Limb (tissue), 2 donors: ENCODE measurements around the gene NRXN3.

ENCODE experiments used
- DNase-seq, 2 donors: peaks; one replicate each; pipeline ENCODE4 v3.0.0-alpha.2; 2016; ENCODE audit errors: extremely low spot score in 2 of 2

The NRXN3 gene

GRCh38 chr14:79842270-79842669 is 1672.1 kb downstream of the NRXN3 start:
- DNase-seq = no peak

GRCh38 chr14:79852950-79853744 is 1683.0 kb downstream of the NRXN3 start:
- DNase-seq = no peak

DNA sequence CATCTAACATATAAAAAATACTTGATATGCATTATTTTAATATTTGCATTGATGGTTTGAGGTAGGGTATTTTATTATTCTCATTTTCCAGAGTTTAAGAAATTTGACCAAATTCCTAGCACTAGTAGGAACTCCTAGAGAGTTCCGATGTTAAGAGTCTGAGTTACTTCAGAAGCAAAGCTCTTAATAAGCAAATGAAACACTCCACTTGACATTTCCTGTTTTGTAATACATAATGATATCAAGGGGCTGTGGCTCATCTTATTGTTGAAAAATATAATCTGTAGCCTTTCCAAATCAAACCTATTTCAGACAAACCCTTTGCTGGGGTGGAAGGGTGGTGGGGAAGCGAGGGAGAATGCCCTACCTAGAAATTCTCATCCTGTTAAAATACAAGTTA is 1685.6 kb downstream of the NRXN3 start:
- DNase-seq = no peak

DNA sequence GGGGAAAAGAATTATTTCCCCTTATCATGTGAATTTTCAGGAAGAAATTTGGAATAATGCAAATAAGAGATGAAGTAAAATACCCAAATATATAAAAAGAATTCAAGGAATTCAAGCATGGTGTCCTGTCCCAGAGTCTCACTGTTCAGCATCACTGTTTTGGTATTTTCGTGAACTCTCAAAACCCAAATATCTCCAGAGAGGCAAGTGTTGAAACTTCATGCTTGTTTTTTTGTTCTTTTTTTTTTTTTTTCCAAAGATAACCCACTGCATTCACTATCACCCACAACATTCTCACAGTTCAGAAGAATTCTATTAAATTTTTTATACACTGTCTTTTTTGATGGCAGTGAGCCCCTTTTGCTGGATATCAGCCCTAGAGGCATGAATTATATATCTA is 1686.2 kb downstream of the NRXN3 start:
- no peak for DNase-seq

GRCh38 chr14:79861111-79861510 is 1690.9 kb downstream of the NRXN3 start:
- no peak for DNase-seq

- DNase-seq = no peak
These were observed 1691.9 kb downstream of the NRXN3 start for GRCh38 chr14:79862045-79862444.

DNA sequence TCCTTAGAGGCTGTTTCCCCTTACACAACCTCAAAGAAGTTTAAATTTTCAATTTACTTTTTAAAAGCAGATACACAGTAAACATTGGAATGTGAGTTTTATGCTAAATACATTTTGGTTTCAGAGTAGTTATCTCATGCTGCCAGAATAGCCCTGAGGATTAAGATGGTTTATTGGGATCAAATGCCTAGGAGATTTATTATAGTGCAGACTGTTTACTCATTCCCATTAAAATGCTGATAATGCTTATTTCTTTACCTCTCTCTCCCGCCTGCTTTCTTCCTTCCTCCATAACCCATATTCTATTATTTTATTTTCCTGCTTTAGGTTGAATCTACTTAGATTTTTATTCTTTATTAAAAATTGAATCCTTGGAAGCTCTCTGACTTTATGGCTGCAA is 1701.0 kb downstream of the NRXN3 start:
- no peak for DNase-seq

DNA sequence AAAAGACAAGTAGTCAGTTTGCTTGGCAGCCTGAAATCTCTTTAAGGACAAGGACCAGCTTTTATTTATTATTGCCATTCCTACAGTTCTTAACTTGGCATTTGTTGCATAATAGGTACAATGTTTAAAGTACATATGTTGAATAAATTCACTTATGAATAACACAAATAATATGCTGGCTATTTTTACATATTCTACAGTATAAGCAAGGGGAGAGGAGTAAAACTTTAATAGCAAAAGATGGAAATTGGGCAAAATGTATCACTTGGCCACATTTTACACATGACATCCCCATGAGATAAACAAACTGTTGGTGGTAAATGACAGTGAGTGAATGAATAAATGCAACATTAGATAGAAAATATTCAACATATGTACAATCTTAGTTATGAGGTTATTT is 1708.1 kb downstream of the NRXN3 start:
- DNase-seq = no peak

DNA sequence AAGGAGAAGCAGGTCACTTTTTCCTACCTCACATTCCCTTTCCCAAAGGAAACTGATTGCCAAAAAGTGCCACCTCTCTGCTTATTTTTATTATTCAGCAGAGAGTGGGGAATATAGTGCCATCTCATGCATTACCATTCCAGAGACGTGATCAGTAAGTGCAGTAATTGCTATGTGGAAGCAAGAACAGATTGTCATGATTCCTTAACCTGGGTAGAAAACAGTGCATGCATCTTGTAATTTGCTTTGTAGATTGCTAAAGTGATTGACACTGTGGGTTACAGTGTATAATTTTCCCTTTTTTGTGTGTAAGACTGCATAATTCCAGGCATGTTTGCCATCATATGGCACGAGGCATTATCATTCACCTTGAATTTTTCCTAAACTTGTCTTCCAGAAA is 1708.6 kb downstream of the NRXN3 start:
- DNase-seq = no peak

DNA sequence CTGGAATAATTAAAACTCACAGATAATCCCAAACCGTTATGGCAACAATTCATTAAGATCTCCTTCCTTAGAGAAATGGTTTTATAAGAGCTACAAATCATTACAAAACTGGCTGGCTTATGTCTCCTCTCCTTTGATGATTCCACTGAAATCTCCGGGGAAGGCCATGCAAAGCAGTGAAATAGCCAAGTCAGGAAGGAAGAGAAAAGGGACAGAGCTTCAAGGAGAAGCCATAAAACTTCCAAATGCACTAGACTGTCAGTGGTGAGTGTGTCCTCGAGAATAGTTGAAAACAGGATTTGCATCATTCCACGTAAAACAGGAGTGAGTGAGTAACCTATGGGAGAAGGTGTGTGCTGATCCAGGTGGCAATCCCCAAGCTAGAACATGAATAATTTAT is 1711.1 kb downstream of the NRXN3 start:
- DNase-seq = no peak

DNA sequence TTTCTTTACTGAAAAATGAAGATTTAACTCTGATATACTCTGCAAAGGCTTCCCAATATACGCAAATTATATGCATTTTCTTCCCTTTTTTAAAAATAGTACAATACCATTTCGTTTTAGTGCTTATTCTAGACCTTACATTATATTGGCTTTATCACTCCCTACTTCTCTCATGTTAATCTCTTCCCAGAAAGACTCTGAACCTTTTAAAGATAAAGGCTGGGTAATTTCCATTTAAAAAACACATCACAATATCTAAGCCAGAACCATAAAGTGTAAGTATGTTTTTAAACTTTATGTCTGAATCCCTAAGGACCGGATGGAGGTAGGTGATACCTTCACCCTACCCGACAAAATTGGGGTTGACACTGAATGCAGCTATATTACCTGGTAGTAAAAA is 1720.4 kb downstream of the NRXN3 start:
- no peak for DNase-seq

- no peak for DNase-seq
These were observed 1725.8 kb downstream of the NRXN3 start for GRCh38 chr14:79896009-79896408.

GRCh38 chr14:79899610-79900009 is 1729.4 kb downstream of the NRXN3 start:
- DNase-seq = no peak

GRCh38 chr14:79904497-79904896 is 1734.3 kb downstream of the NRXN3 start:
- no peak for DNase-seq

DNA sequence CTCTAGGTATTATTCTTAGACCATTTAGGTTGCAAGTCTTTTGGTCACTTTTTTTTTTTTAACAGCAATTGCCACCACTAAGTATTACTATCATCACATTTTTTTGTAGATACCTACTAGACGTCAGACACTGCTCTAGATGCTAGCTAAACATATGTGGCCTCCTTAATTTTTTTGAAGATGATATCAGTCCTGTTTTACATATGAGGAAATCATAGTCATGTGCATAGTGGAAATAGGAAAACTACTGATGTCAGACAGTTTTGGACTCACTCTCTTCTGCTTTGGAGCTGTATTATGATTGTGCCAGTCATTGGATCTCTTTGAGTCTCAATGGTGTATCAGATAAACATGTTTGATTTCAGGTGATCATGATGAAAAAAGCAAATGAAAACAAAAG is 1736.8 kb downstream of the NRXN3 start:
- DNase-seq = no peak

- DNase-seq = no peak
These were observed 1739.9 kb downstream of the NRXN3 start for GRCh38 chr14:79910086-79910485.

- DNase-seq = no peak
These were observed 1741.6 kb downstream of the NRXN3 start for GRCh38 chr14:79911744-79912143.

GRCh38 chr14:79914595-79914994 is 1744.4 kb downstream of the NRXN3 start:
- DNase-seq = no peak

DNA sequence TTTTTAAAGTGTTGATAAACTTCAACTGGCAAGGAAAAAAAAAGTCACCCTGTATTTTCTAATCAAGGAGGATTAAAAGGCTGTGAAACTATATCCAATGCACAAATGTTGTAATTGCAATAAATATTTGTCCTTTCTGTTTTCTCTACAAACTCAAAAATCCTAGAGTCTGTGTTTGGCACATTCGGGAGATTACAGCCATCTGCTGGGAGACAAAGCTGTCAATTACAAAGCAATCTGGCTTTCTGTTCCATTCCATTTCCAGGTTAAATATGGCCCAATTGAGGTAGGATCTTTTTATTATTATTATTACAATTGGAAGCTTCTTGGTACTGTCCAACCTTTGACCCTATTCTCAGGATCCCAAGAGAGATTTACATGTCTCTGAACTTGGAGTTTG is 1745.2 kb downstream of the NRXN3 start:
- no peak for DNase-seq

DNA sequence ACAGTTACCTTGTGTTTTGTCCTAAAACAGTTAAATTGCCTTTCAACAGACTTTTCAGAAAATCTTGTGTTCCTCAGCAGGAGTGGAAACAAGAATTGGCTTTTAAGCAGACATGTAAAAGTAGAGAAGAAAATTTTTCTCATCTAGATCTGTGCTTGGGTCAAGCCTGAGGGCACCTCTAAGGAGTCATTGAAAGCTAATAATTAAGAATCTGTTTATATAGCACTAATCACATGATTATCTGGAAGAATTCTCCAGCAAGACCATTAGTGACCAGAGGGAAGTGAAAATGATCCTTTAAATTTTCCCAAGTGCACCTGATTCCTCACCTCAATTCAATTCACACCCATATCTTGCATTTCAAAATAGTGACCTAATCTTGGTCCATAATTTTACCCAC is 1746.1 kb downstream of the NRXN3 start:
- DNase-seq = no peak

- DNase-seq = no peak
These were observed 1746.7 kb downstream of the NRXN3 start for GRCh38 chr14:79916892-79917291.
